H1 (cell line): Measurements from ENCODE around the gene MAFF. TPM values are rescaled to one million over a fixed set of nuclear protein-coding genes. Genes with fewer than 3 reads are reported as not detected.

Experiments used
- EP300 ChIP-seq, 2 experiments: IDR thresholded peaks; 1 replicate in 1 of 2; 2 replicates in 1 of 2; pipeline ENCODE4 v1.6.1; 2011 to 2012; ENCODE audit warnings: low read depth in 2 of 2, low read length in 2 of 2, mild to moderate bottlenecking in 2 of 2, borderline replicate concordance in 1 of 2, inconsistent platforms in 1 of 2, moderate library complexity in 1 of 2
- JUND ChIP-seq: IDR thresholded peaks from 2 replicates; pipeline ENCODE4 v1.6.1; 2011; ENCODE audit warnings: mild to moderate bottlenecking, improper control_type of control experiment, low read length
- KDM5A ChIP-seq: fragments of 200-600 bp; IDR thresholded peaks from 2 replicates; pipeline ENCODE4 v1.7.1; 2012; ENCODE audit warnings: mild to moderate bottlenecking, low read length, inconsistent platforms, mixed read lengths
- POLR2A ChIP-seq, 2 experiments: IDR thresholded peaks; 1 replicate in 1 of 2; 2 replicates in 1 of 2; pipeline ENCODE4 v1.6.1; 2011; ENCODE audit warnings: low read depth in 2 of 2, low read length in 2 of 2, mild to moderate bottlenecking in 2 of 2; ENCODE audit errors: control extremely low read depth in 1 of 2
- RXRA ChIP-seq: IDR thresholded peaks from 2 replicates; pipeline ENCODE4 v1.6.1; 2011; ENCODE audit warnings: low read depth, mild to moderate bottlenecking, low read length, moderate library complexity; ENCODE audit not compliant: insufficient read depth
- polyA plus RNA-seq, 7 experiments: library from polyadenylated mRNA; depleted of rRNA in 3 of 7; stranded (reverse) in 5 of 7; unstranded in 2 of 7; fragments of >200 nt in 5 of 7; fragments of 200-250 nt in 2 of 7; gene quantifications; 1 replicate in 5 of 7; 2 replicates in 1 of 7; 4 replicates in 1 of 7; pipeline versions ENCODE4 v1.2.1 to v1.2.3, GENCODE V29; 2011 to 2013; ENCODE audit warnings: missing spikeins in 2 of 7, mixed read lengths in 2 of 7
- total RNA-seq: library from RNA; stranded (reverse); fragmentation: NEBNext Ultra II Directional; extraction: Animal tissue kit (Norgen Biotek cat#: 25700); gene quantifications from 2 replicates; pipeline ENCODE4 v1.2.1, GENCODE V29; 2021

The MAFF gene
- total and polyA plus RNA-seq, 2 of the 8 experiments (the other 6 are each of a cell fraction or from before 2014, with no cell fraction given) = 1.5 to 6.3 TPM

DNA sequence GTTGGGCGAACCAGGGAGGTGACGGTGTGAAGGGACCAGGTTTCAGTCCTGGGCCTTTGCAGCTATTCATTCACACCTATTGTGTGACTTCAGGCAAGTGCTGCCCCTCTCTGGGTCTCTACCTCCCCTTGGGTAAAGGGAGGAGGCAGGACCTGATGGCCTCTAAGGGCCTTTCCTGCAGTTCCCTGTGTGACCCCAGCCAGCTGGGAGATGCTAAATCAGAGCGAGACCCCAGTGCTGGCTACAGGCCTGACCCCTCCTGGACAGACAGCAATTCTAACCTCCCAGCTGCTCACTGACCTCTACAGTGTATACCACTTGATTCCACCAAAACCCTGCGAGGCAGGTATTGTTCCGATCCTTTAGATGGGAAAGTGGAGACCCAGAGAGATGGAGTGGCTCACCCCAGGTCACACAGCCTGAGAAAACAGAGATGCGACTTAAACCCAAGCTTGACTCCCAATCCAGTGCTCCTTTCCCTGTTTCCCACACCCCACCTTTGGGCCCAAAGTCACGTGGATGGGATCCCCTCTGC, 6.2 kb downstream of the MAFF start (continued):
- no peak for TF ChIP-seq JUND
- no peak for TF ChIP-seq KDM5A
- no peak for TF ChIP-seq POLR2A (IDR thresholded peaks at IDR 0.05; ENCODE audit: control extremely low read depth in 1 of 2, low read depth in 2 of 2, low read length in 2 of 2)
- TF ChIP-seq RXRA = no peak
- TF ChIP-seq EP300 (IDR thresholded peaks at IDR 0.05; ENCODE audit: borderline replicate concordance in 1 of 2, low read depth in 2 of 2, low read length in 2 of 2) = no peak
- TF ChIP-seq, all 59 proteins: peak for 0
